CD4-positive, alpha-beta T cell treated with Interleukin-12 subunit alpha and Interleukin-12 subunit beta, for 1 hour (primary cell): Measurements from ENCODE around the gene GPR176.
"Not testable (repeated sequence)": the region's sequence is repeated elsewhere in the genome, so short reads cannot be mapped to it uniquely, and the experiment has no call there.

Source experiments
- DNase-seq: peaks from one replicate; pipeline ENCODE4 v3.0.0-alpha.2; 2020

GPR176 gene

DNA sequence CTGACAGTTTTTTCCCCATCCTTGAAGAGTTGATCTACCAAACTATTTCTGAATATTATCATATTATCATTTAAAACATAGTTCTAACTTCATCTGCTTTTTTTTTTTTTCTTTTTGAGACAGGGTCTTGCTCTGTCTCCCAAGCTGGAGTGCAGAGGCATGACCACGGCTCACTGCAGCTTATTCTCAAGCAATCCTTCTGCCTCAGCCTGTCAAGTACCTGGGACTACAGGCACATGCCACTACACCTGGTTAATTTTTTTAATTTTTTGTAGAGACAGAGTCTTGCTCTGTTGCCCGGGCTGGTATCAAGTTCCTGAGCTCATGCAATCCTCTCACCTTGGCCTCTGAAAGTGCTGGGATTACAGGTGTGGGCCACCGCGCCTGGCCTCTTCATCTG lies 15.2 kb upstream of the GPR176 start:
- no peak for DNase-seq

GRCh38 chr15:39934397-39935071 lies 14.5 kb upstream of the GPR176 start:
- no peak for DNase-seq

- no peak for DNase-seq
These were observed 11.5 kb upstream of the GPR176 start for GRCh38 chr15:39931615-39932014.

DNA sequence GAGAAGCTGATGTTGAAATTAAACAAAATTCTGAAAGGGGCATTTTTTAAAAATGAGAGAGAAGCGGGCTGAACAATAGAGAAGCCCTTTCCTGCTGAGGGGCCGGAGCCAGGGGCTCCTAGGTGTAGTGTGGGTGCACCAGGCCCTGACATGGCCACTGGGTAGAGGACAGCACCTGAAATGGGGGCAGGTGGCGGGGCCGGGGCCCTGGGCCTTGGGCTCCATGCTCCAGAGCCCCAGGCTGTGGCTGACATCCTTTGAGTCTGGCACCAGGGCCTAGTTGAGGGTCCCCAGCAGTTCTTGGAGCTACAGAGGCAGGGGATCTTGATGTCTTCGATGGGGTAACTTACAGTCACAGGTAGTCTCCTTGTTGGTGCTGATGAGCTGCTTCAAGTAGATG lies 6.5 kb upstream of the GPR176 start:
- no peak for DNase-seq

GRCh38 chr15:39925112-39925842 lies 5.2 kb upstream of the GPR176 start:
- no peak for DNase-seq

- DNase-seq = no peak
These were observed 4.4 kb upstream of the GPR176 start for GRCh38 chr15:39924437-39924836.

DNA sequence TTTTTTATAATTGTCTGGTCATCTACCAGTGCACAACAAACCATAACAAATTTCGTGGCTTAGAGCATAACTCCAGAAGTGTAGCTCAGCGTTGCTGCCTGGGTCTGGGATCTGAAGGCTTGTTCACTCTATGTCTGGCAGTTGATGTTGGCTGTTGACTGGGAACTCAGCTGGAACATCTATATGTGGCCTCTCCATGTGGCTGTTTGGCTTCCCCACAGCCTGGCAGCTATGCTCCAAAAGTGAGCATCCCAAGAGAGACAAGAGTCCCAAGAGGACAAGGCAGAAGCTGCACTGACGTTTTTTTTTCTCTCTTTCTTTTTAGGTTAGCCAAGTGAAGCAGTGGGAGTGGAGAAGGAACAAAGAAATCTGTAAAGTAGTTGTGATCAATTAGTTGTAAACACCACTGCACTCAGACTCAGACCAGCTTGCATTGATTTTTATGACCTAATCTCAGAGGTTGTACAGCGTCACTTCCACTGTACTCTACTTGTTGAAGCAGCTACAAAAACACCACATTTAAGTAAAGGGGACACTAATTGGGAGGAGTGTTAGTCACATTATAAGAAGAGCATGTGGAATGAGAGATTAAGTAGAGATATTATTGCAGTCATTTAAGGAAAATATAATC lies 2.5 kb upstream of the GPR176 start:
- DNase-seq = no peak

DNA sequence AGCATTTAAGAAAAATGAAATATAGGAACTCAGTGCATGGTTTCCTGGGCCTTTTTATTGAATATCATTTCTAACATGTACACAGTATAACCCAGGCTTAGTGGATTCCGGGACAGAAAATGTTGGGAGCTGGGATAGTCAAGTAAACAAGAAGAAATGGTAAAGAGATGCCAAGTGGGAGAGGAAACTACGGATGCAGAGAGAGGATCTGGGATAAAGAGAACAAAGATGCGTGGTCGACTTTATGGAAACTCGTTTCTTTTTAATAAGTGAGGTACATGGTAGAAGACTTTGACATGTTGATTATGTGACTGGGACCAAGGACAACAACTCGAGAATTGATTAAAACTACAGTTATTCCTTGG lies 1.2 kb upstream of the GPR176 start:
- DNase-seq = no peak

GRCh38 chr15:39920510-39921273 lies 626 bp upstream of the GPR176 start:
- DNase-seq = peak; percentile 77

DNA sequence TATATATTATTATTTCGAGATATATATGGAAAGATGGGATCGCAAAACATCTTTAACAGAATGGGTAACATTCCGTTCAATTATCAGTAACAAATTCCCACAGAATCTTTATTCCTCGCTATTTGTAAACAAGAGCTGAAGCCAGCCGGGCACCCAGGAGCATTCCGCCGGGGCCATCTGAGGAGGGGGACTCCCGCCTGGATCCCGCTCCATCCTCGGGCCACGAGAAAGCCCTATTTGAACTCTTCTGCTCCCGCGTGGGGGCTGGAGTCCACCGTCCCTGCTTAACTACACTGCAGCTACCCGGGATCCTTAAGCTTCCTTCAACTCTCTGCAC lies 687 bp downstream of the GPR176 start:
- no peak for DNase-seq

DNA sequence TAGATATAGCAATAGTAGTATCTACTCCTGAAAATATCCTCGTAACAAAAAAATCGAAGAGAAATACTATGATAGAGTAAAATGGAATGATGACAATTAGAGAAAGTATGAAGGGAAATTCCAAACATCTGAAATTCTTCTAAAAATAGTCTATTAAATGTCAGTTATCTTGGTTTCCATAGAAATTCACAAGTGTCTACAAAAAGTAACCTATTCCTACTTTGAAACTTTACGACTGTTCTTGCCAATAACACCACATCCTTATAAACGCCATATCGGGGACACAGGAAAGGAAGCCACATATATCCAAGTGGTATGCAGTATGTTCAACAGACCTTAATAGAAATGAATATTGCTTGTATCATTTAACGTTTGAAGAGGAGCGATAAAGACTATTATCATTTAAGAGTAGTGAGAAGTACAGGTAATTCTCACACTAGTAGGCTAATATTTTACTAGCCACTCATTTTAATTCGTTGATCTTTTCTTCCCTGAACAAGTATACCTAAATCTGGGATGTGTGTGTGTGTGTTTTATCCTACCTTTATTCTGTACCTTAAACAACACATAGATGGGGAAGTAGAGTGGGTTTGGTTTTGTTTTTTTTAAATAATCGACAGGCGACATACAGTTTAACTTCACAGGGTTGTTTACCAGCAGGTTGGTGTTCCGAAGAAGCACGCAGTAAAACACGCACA lies 1.2 kb downstream of the GPR176 start:
- no peak for DNase-seq

DNA sequence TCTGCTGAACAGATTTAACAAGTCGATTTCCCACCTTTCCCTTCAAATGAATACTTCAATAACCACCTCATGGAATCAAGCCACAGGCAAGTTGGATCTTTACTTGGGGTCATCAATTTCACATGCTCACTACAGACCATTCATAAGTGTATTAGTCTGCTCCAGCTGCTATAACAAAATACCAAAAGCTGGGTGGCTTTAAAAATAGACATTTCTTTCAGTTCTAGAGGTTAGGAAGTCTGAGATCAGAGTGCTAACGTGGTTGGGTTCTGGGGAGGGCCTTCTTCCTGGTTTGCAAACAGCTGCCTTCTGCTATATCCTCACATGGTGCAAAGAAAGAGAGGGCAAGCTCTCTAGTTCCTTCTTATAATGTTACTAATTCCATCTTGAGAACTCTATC lies 5.1 kb downstream of the GPR176 start:
- no peak for DNase-seq

- DNase-seq = no peak
These were observed 11.1 kb downstream of the GPR176 start for GRCh38 chr15:39909007-39909406.

DNA sequence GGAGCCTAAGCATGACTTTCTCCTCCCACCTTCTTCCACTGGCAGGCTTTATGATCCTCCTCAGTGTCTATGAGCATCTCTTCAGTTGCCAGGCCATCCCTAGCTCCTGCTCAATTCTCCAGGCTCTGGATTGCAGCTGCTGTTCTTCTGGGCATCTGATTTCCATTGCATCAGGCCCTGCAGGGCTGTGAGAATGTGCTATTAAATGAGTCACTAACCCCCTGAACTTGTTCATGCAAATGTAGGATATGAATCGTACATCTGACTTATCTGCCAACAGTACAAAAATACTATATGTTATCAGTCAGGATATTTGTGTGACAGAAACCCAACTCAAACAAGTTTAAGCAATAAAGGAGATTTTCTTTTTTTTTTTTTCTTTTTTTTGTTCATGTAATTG lies 11.9 kb downstream of the GPR176 start:
- no peak for DNase-seq

- no peak for DNase-seq
These were observed 12.8 kb downstream of the GPR176 start for GRCh38 chr15:39907216-39907615.

DNA sequence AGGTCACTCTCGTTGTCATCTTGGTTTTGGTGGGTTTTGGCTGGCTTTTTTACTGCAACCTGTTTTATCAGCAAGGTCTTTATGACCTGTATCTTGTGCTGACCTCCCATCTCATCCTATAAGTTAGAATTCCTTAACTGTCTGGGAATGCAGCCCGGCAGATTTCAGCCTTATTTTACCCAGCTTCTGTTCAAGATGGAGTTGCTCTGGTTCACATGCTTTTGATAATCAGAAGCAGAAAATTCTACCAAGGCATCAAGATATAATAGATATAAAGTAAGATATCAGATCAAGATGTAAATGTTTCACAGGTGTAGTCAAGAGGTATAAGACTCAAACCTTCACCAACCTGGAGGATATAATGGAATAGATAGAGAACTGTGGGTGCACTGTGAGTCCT lies 16.0 kb downstream of the GPR176 start:
- no peak for DNase-seq

DNA sequence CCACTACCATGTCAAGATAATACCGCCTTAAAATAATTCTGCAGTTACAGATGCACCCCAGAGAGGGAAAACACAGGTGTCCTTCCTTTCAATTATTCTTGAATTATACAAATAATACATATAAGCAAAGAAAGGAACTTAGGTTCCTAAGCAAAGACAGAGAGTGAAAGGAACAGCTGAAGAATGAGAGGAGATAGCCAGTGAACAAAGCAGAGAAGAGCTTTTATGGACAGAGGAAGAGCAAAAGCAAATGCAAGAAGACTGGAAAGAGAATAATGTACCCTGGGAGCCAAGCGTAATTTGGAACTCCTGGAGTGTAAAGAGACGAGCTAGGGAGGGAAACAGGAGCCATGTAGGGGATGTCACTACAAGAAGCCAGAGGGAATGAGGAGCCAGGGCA lies 21.7 kb downstream of the GPR176 start:
- DNase-seq = no peak

- DNase-seq = no peak
These were observed 23.2 kb downstream of the GPR176 start for GRCh38 chr15:39896846-39897245.

GRCh38 chr15:39896101-39896500 lies 24.0 kb downstream of the GPR176 start:
- DNase-seq = no peak

- DNase-seq = not testable (repeated sequence)
These were observed 27.0 kb downstream of the GPR176 start for GRCh38 chr15:39893051-39893450.

DNA sequence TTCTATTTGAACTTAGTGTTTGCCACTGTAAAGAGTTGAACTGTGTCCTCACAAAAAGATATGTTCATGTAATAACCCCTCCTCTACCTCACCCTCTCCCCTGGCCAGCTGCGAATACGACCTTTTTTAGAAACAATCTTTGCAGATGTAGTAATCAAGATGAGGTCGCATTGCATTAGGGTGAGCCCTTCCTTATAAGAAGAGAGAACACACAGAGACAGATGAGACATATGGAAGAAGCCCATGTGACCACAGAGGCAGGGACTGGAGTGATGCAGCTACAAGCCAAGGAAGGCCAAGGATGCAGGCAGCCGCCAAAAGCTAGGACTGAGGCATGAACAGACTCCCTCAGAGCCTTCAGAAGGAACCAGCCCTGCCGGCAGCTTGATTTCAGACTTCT lies 27.6 kb downstream of the GPR176 start:
- no peak for DNase-seq

GRCh38 chr15:39890621-39891020 lies 29.4 kb downstream of the GPR176 start:
- DNase-seq = no peak

DNA sequence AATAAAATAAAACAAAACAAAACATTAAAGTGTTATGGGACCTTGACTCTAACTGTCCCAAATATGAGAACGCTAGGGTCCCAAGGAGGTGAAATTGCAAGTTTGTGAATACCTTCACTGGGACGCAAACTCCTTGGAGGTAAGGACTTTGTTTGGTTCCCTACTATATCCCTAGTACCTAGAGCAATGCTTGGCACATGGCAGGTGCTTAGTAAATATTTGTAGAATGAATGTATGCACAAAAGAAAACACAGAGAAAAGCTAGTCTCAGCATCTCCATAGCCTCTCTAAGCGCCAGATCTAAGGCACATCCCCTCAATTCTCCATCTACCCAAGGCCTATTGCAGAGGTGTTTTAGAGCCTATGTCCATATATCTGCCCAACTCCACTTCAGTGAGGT lies 30.5 kb downstream of the GPR176 start:
- DNase-seq = no peak
